Parathyroid adenoma (tissue), 2 donors: ENCODE results near the gene SS18L1.

Source experiments
- H2AFZ ChIP-seq: fragments of 300-600 bp; sonication (generic); one replicate; pipeline ENCODE4 v1.7.0; 2017; ENCODE audit warnings: antibody characterized with exemption, mild to moderate bottlenecking
- H3K27ac ChIP-seq: fragments of 300-600 bp; sonication (generic); one replicate; pipeline ENCODE4 v1.7.0; 2017
- H3K27me3 ChIP-seq: fragments of 300-600 bp; sonication (generic); one replicate; pipeline ENCODE4 v1.7.0; 2017; ENCODE audit warnings: low read length; ENCODE audit not compliant: control insufficient read depth, insufficient read depth
- H3K36me3 ChIP-seq: fragments of 300-600 bp; sonication (generic); one replicate; pipeline ENCODE4 v1.7.0; 2017; ENCODE audit warnings: low read length; ENCODE audit not compliant: control insufficient read depth, insufficient read depth
- H3K4me1 ChIP-seq: fragments of 300-600 bp; sonication (generic); one replicate; pipeline ENCODE4 v1.7.0; 2017; ENCODE audit warnings: control low read depth
- H3K4me2 ChIP-seq: fragments of 300-600 bp; sonication (generic); one replicate; pipeline ENCODE4 v1.7.0; 2017; ENCODE audit warnings: low read length
- H3K4me3 ChIP-seq: fragments of 300-600 bp; sonication (generic); one replicate; pipeline ENCODE4 v1.7.0; 2017; ENCODE audit warnings: low read depth, low read length
- H3K79me2 ChIP-seq: fragments of 300-600 bp; sonication (generic); one replicate; pipeline ENCODE4 v1.7.0; 2017; ENCODE audit warnings: control low read depth
- H3K9ac ChIP-seq: fragments of 300-600 bp; sonication (generic); one replicate; pipeline ENCODE4 v1.7.0; 2017; ENCODE audit warnings: mild to moderate bottlenecking
- H3K9me3 ChIP-seq: fragments of 300-600 bp; sonication (generic); one replicate; pipeline ENCODE4 v1.7.0; 2017; ENCODE audit warnings: low read length; ENCODE audit not compliant: control insufficient read depth
- CTCF ChIP-seq: fragments of 300-600 bp; sonication (generic); IDR thresholded peaks from one replicate; pipeline ENCODE4 v1.7.0; 2017; ENCODE audit warnings: antibody characterized with exemption, mild to moderate bottlenecking
- donor health status: primary hyperparathyroidism.

Gene SS18L1

GRCh38 chr20:62198496-62198895 is 54.9 kb downstream of the SS18L1 start:
- Histone ChIP-seq H3K4me2 (no peak overlapping the region), H2AFZ (no peak overlapping the region), H3K9ac (no peak overlapping the region), H3K4me1 (no peaks in the 10 kb centered on the region), H3K79me2 (no peaks in the 10 kb centered on the region), H3K9me3 (no peaks in the 10 kb centered on the region), H3K27ac (no peak overlapping the region), H3K27me3 (no peaks in the 10 kb centered on the region), H3K4me3 (no peak overlapping the region), H3K36me3 (no peaks in the 10 kb centered on the region)
- no peak for TF ChIP-seq CTCF

GRCh38 chr20:62198931-62199330 is 55.4 kb downstream of the SS18L1 start:
- no peak overlapping the region for H3K4me2 ChIP-seq
- no peak overlapping the region for H3K27ac ChIP-seq
- H3K4me1 ChIP-seq = no peaks in the 10 kb centered on the region
- no peaks in the 10 kb centered on the region for H3K27me3 ChIP-seq
- H3K9ac ChIP-seq = no peak overlapping the region
- H2AFZ ChIP-seq = no peak overlapping the region
- H3K9me3 ChIP-seq = no peaks in the 10 kb centered on the region
- no peaks in the 10 kb centered on the region for H3K36me3 ChIP-seq
- no peak for TF ChIP-seq CTCF
- no peaks in the 10 kb centered on the region for H3K79me2 ChIP-seq
- H3K4me3 ChIP-seq = no peak overlapping the region

- Histone ChIP-seq H3K36me3 (no peaks in the 10 kb centered on the region), H3K4me2 (no peak overlapping the region), H3K4me3 (no peak overlapping the region), H3K27ac (no peak overlapping the region), H3K27me3 (no peaks in the 10 kb centered on the region), H3K4me1 (no peaks in the 10 kb centered on the region), H3K9ac (no peak overlapping the region), H2AFZ (no peak overlapping the region), H3K9me3 (no peaks in the 10 kb centered on the region), H3K79me2 (no peaks in the 10 kb centered on the region)
- no peak for TF ChIP-seq CTCF
Observed at GRCh38 chr20:62200491-62201172, 57.1 kb downstream of the SS18L1 start.

GRCh38 chr20:62201173-62202082 is 57.9 kb downstream of the SS18L1 start:
- H3K4me2 ChIP-seq = no peak overlapping the region
- no peaks in the 10 kb centered on the region for H3K79me2 ChIP-seq
- no peak overlapping the region for H3K4me3 ChIP-seq
- H3K36me3 ChIP-seq = no peaks in the 10 kb centered on the region
- no peak overlapping the region for H3K27ac ChIP-seq
- no peak overlapping the region for H2AFZ ChIP-seq
- no peak overlapping the region for H3K9ac ChIP-seq
- TF ChIP-seq CTCF = no peak
- no peaks in the 10 kb centered on the region for H3K9me3 ChIP-seq
- no peaks in the 10 kb centered on the region for H3K4me1 ChIP-seq
- H3K27me3 ChIP-seq = no peaks in the 10 kb centered on the region
